Fibroblast of mammary gland (primary cell): ENCODE data around the gene ARFGEF2.

Experiments
- DNase-seq: peaks from one replicate; pipeline ENCODE4 v3.0.0-alpha.2; 2010; ENCODE audit warnings: low read depth
- H3K4me3 ChIP-seq: 2 replicates; pipeline ENCODE4 v1.5.1; 2011; ENCODE audit warnings: low read depth, mild to moderate bottlenecking, low read length, moderate library complexity; ENCODE audit not compliant: control insufficient read depth
- TF ChIP-seq, protein P1 (sequence below): conservative IDR thresholded peaks from 2 replicates; pipeline ENCODE4 v1.5.1; 2011; ENCODE audit warnings: low read depth, low read length, inconsistent platforms; ENCODE audit not compliant: control insufficient read depth, insufficient read depth

The ARFGEF2 gene

DNA sequence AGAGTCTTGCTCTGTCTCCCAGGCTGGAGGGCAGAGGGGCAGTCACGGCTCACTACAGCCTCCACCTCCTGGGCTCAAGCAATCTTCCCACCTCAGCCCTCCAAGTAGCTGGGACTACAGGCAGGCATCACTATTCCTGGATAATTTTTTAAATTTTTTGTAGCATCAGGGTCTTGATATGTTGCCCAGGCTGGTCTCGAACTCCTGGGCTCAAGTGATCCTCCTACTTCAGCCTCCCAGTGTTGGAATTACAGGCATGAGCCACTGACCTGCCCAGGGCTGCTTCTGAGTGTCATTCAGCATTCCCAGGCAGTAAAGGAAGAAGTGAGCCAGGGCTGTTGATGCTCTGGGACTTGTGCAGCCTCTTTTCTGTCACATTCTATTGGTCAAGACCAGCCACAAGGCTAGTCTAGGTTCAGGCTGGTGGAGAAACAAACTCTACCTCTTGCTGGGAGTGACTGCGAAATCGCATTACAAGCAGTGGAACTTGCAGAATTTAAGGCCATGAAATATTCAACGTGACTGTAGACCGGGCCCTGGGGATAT is 2.1 kb upstream of the ARFGEF2 start:
- H3K4me3 ChIP-seq = no peak overlapping the region
- DNase-seq = no peak
- TF ChIP-seq, protein P1, sequence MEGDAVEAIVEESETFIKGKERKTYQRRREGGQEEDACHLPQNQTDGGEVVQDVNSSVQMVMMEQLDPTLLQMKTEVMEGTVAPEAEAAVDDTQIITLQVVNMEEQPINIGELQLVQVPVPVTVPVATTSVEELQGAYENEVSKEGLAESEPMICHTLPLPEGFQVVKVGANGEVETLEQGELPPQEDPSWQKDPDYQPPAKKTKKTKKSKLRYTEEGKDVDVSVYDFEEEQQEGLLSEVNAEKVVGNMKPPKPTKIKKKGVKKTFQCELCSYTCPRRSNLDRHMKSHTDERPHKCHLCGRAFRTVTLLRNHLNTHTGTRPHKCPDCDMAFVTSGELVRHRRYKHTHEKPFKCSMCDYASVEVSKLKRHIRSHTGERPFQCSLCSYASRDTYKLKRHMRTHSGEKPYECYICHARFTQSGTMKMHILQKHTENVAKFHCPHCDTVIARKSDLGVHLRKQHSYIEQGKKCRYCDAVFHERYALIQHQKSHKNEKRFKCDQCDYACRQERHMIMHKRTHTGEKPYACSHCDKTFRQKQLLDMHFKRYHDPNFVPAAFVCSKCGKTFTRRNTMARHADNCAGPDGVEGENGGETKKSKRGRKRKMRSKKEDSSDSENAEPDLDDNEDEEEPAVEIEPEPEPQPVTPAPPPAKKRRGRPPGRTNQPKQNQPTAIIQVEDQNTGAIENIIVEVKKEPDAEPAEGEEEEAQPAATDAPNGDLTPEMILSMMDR = no peak

DNA sequence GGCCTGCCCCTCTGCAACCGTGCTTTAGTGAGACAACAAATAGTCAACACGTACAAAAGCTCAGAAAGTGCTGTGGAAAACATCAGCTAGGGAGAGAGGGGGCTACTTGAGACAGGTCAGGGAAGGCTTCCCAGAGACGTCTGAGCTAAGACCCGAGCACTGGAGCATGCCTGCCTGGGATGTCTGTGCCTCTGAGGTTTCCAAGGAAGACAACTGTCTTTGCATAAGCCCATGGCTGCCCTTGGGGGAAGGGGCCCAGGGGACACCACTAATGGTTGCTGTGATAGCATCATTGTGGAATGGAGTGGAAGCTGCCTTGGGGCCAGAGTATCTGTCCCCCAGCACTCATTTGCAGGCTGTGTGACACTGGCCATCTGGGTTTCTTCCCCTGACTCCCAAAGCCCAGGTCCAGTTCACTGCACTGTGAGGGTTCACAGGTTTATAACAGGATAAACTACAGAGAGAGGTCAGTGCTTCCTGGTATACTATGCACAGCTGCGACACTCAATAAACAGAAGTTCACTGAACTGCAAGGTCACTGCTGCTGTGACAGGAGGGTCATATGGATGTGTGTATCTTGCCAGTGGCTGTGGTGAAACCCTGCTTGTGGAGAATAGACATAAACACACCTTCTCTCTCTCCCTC is 1.5 kb upstream of the ARFGEF2 start:
- TF ChIP-seq, protein P1 = no peak
- no peak overlapping the region for H3K4me3 ChIP-seq
- DNase-seq = no peak

DNA sequence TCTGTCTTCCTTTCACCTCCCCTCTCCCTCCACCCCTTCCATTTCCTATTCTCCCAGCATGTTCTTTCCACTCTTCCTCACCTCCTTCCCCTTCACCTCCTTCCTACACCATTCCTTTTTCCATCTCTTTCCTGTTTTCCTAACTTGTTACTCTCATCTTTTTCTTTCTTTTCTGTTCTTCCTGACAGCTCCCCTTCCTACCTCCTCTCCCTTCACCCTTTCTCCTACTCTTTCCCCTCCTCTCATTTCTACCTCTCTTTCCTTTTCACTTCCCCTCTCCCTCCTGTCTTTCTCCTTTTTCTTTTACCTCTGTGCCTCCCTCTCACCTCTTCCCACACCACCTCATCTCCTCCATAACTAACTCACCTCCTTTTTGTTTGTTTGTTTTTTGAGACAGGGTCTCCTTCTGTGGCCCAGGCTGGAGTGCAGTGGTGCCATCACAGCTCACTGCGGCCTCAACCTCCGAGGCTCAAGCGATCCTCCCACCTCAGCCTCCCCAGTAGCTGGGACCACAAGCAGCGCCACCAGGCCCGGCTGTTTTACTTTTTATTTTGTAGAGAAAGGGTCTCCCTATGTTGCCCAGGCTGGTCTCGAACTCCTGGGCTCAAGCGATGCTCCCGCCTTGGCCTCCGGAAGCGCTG is 864 bp upstream of the ARFGEF2 start:
- peak overlapping the region; percentile 85 for H3K4me3 ChIP-seq
- TF ChIP-seq, protein P1 = no peak

DNA sequence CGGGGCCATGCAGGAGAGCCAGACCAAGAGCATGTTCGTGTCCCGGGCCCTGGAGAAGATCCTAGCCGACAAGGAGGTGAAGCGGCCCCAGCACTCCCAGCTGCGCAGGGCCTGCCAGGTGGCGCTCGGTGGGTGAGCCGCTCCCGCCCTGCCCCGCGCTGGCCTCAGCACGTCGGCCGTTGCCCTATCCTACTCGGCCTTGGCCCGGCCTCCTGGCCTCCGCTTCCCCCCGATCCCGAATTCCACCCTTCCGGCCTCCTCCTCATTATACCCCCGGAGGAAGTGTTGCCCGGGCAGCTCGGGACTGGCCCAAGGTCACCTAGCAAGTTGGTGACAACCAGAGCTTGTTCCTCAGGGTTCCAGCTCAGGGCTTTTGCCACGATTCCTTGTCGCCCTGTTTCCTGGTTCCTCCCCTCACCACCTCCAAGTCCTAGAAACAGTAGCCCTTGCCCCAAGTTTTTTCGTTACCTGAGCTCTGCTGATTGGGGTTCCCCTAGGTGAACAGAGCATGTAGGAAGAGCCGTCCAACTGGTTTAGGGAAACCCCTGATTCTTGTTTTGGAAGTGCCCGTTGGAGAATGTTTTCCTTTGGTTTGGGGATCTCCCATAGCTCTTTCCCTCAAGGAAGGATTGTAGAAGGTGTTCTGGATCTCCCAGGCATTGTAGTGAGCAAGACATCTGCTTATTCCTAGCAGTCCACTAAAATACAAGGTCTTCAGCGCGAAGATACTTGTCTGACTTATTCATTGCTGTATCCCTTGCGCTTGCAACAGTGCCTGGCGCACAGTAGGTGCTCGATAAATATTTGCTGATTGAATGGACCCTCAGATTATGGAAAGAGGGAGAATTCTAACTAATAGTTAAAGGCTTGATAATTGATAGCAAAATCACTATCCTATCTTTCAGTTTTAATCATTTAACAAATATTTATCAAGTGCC is 641 bp downstream of the ARFGEF2 start:
- TF ChIP-seq, protein P1 = no peak
- H3K4me3 ChIP-seq = peak overlapping the region; percentile 75
- DNase-seq = peak; percentile 37

More for the DNA sequence above, 864 bp upstream of the ARFGEF2 start:
- DNase-seq = no peak

- H3K4me3 ChIP-seq = no peak overlapping the region
- TF ChIP-seq, protein P1 = no peak
Measured at GRCh38 chr20:48923149-48923718, 1.7 kb downstream of the ARFGEF2 start.

DNA sequence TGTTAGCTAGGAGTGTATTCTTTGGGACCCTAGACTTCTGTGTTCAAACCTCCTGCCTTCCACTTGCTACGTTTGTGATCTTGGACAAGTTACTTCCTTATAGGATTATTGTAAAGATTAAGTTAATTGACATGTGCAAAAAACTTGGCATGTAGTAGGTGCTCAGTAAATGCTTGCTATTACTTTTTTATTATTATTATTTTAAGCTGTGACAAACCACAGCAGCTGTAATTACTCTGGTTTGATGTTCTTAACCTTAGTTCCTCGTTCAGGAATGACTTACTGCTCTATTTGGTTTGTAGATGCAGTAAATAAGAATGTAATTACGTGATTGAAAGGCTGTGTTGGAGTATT is 3.2 kb downstream of the ARFGEF2 start:
- TF ChIP-seq, protein P1 = no peak
- no peak for DNase-seq
- H3K4me3 ChIP-seq = no peak overlapping the region

More at GRCh38 chr20:48923149-48923718, 1.7 kb downstream of the ARFGEF2 start:
- no peak for DNase-seq
